ENCODE measurements around the gene CBY2. TPM values are rescaled to one million over a fixed set of nuclear protein-coding genes. Genes with fewer than 3 reads are reported as not detected.

The CBY2 gene
- total RNA-seq, 2 experiments from 2014 or later, result not detected

GRCh38 chr13:45714170-45714569 is 12.1 kb downstream of the CBY2 start:
- Mint-ChIP-seq H3K4me1 (ENCODE audit: low read depth) (no peaks in the 10 kb centered on the region), H3K27me3 (no peaks in the 10 kb centered on the region), H3K36me3 (ENCODE audit: low read depth) (no peaks in the 10 kb centered on the region), H3K9me3 (no peaks in the 10 kb centered on the region), H3K4me3 (no peak overlapping the region), H3K27ac (no peak overlapping the region)
- ChIA-PET POLR2A (no interaction called here), CTCF (no interaction called here)
- DNase-seq (no peak), ATAC-seq (no peak)
- TF ChIP-seq CTCF (IDR thresholded peaks at IDR 0.05), result no peak
- intact Hi-C loops (cut with micrococcal nuclease), result loop anchor here (2.0 to 10.0 kb wide), 2 partner anchors 89 to 199 kb away; no protein-coding TSS in a partner anchor

- peaks cover 1% of the 10 kb centered on the region for H3K27me3 Mint-ChIP-seq
- intact Hi-C loops (cut with micrococcal nuclease), result loop anchor here (2.0 to 10.0 kb wide), 2 partner anchors 91 to 201 kb away; no protein-coding TSS in a partner anchor
- no peak overlapping the region for H3K4me3 Mint-ChIP-seq
- no peak for ATAC-seq
- DNase-seq, result no peak
- TF ChIP-seq CTCF (IDR thresholded peaks at IDR 0.05), result no peak
- no peak overlapping the region for H3K27ac Mint-ChIP-seq
- H3K36me3 Mint-ChIP-seq (ENCODE audit: low read depth), result no peaks in the 10 kb centered on the region
- ChIA-PET CTCF (no interaction called here), POLR2A (no interaction called here)
- no peaks in the 10 kb centered on the region for H3K9me3 Mint-ChIP-seq
- H3K4me1 Mint-ChIP-seq (ENCODE audit: low read depth), result no peaks in the 10 kb centered on the region
Observed at GRCh38 chr13:45715351-45715750, 13.2 kb downstream of the CBY2 start.

- CTCF ChIA-PET, result interaction anchor here (0.7 to 2.6 kb wide), 15 partner anchors 8 to 209 kb away, joined by 3 to 21 read pairs (median 3); partner anchors contain the start of gene CBY2
- TF ChIP-seq CTCF (IDR thresholded peaks at IDR 0.05), result no peak
- peaks cover 3% of the 10 kb centered on the region for H3K27me3 Mint-ChIP-seq
- H3K4me3 Mint-ChIP-seq, result no peak overlapping the region
- ATAC-seq, result no peak
- no peaks in the 10 kb centered on the region for H3K36me3 Mint-ChIP-seq (ENCODE audit: low read depth)
- POLR2A ChIA-PET, result no interaction called here
- no peaks in the 10 kb centered on the region for H3K9me3 Mint-ChIP-seq
- DNase-seq, result no peak
- no peak overlapping the region for H3K27ac Mint-ChIP-seq
- intact Hi-C loops (cut with micrococcal nuclease), result loop anchor here (10.0 kb wide), 1 partner anchor 203 kb away; no protein-coding TSS in a partner anchor
- no peaks in the 10 kb centered on the region for H3K4me1 Mint-ChIP-seq (ENCODE audit: low read depth)
Observed at GRCh38 chr13:45717349-45717748, 15.2 kb downstream of the CBY2 start.

- peak; percentile 68 for TF ChIP-seq CTCF (IDR thresholded peaks at IDR 0.05)
- Mint-ChIP-seq H3K27me3 (peaks cover 3% of the 10 kb centered on the region), H3K4me1 (ENCODE audit: low read depth) (no peaks in the 10 kb centered on the region), H3K27ac (no peak overlapping the region), H3K4me3 (no peak overlapping the region), H3K36me3 (ENCODE audit: low read depth) (no peaks in the 10 kb centered on the region), H3K9me3 (no peaks in the 10 kb centered on the region)
- DNase-seq (no peak), ATAC-seq (peak; percentile 55)
- intact Hi-C loops (cut with micrococcal nuclease), result loop anchor here (10.0 kb wide), 1 partner anchor 203 kb away; no protein-coding TSS in a partner anchor
- ChIA-PET POLR2A (no interaction called here), CTCF (interaction anchor here (0.7 to 2.6 kb wide), 12 partner anchors 8 to 165 kb away, joined by 3 to 21 read pairs (median 4); partner anchors contain the start of gene CBY2)
Observed at GRCh38 chr13:45718063-45718462, 15.9 kb downstream of the CBY2 start.

- no peak overlapping the region for H3K27ac Mint-ChIP-seq
- DNase-seq (no peak), ATAC-seq (no peak)
- no peak overlapping the region for H3K4me3 Mint-ChIP-seq
- H3K27me3 Mint-ChIP-seq, result peaks cover 3% of the 10 kb centered on the region
- H3K36me3 Mint-ChIP-seq (ENCODE audit: low read depth), result no peaks in the 10 kb centered on the region
- intact Hi-C loops (cut with micrococcal nuclease), result loop anchor here (10.0 kb wide), 1 partner anchor 204 kb away; no protein-coding TSS in a partner anchor
- H3K9me3 Mint-ChIP-seq, result no peaks in the 10 kb centered on the region
- TF ChIP-seq CTCF (IDR thresholded peaks at IDR 0.05), result no peak
- no peaks in the 10 kb centered on the region for H3K4me1 Mint-ChIP-seq (ENCODE audit: low read depth)
- ChIA-PET POLR2A (no interaction called here), CTCF (interaction anchor here (1.5 to 2.6 kb wide), 2 partner anchors 13 to 17 kb away, joined by 3 to 9 read pairs; partner anchors contain the start of gene CBY2)
Observed at GRCh38 chr13:45718992-45719391, 16.9 kb downstream of the CBY2 start.

All from activated CD8-positive, alpha-beta T cell treated with anti-CD3 and anti-CD28 coated beads for 36 hours (primary cell).